Thoracic aorta (tissue), 2 donors: ENCODE results near the gene PPIF. TPM values are rescaled to one million over a fixed set of nuclear protein-coding genes. Genes with fewer than 3 reads are reported as not detected.

Source experiments
- ATAC-seq: fragments of 150-250 bp; one replicate; pipeline ENCODE4 v1.8.0; 2017; ENCODE audit warnings: low read depth; ENCODE audit not compliant: insufficient number of reproducible peaks, low FRiP score
- DNase-seq: peaks from one replicate; pipeline ENCODE4 v3.0.0-alpha.2; 2020; ENCODE audit warnings: low spot score
- H3K27ac ChIP-seq, 2 donors: fragments of 200-600 bp; sonication (generic); 1 replicate in 1 of 2; 2 replicates in 1 of 2; pipeline ENCODE4 v1.5.1; 2016; ENCODE audit warnings: mild to moderate bottlenecking in 2 of 2, moderate library complexity in 2 of 2
- H3K27me3 ChIP-seq: fragments of 200-600 bp; sonication (generic); replicated peaks from 2 replicates; pipeline ENCODE4 v1.6.0; 2016; ENCODE audit warnings: mild to moderate bottlenecking; ENCODE audit not compliant: insufficient read depth
- H3K36me3 ChIP-seq: fragments of 200-600 bp; sonication (generic); one replicate; pipeline ENCODE4 v1.5.1; 2016
- H3K4me1 ChIP-seq, 2 donors: fragments of 200-600 bp; sonication (generic); 1 replicate in 1 of 2; 2 replicates in 1 of 2; pipeline versions ENCODE4 v1.5.1 to v1.6.0; 2016; ENCODE audit warnings: low read depth in 2 of 2, mild to moderate bottlenecking in 1 of 2; ENCODE audit not compliant: control insufficient read depth in 1 of 2
- H3K4me3 ChIP-seq: fragments of 200-600 bp; sonication (generic); 2 replicates; pipeline ENCODE4 v1.5.1; 2016; ENCODE audit warnings: mild to moderate bottlenecking
- H3K9me3 ChIP-seq: fragments of 200-600 bp; sonication (generic); 2 replicates; pipeline ENCODE4 v1.5.1; 2016
- CTCF ChIP-seq: fragments of 200-600 bp; sonication (generic); IDR thresholded peaks from one replicate; pipeline ENCODE4 v1.5.1; 2019; ENCODE audit warnings: antibody characterized with exemption
- total RNA-seq, 2 donors: library from RNA; depleted of rRNA; stranded (reverse); fragments of >200 nt; gene quantifications; one replicate each; pipeline versions ENCODE4 v1.1.0 to v1.2.3, GENCODE V29; 2016

Gene PPIF
- total RNA-seq, 2 donors from 2014 or later = 5.7 to 44.2 TPM

GRCh38 chr10:79353000-79353406 is 5.7 kb downstream of the PPIF start:
- no peaks in the 10 kb centered on the region for H3K9me3 ChIP-seq
- H3K4me1 ChIP-seq = peaks cover 2 to 10% of the 10 kb centered on the region in 2 donors
- no peak for DNase-seq
- no peak for ATAC-seq
- H3K36me3 ChIP-seq = peaks cover 21% of the 10 kb centered on the region
- H3K4me3 ChIP-seq = no peak overlapping the region
- TF ChIP-seq CTCF = no peak
- H3K27ac ChIP-seq = no peak overlapping the region
- no peaks in the 10 kb centered on the region for H3K27me3 ChIP-seq

- H3K36me3 ChIP-seq = peaks cover 21% of the 10 kb centered on the region
- H3K27ac ChIP-seq = no peak overlapping the region
- ATAC-seq (no peak), DNase-seq (no peak)
- no peaks in the 10 kb centered on the region for H3K27me3 ChIP-seq
- no peaks in the 10 kb centered on the region for H3K9me3 ChIP-seq
- no peak overlapping the region for H3K4me3 ChIP-seq
- H3K4me1 ChIP-seq = peaks cover 0 to 3% of the 10 kb centered on the region in 2 donors
- no peak for TF ChIP-seq CTCF
These were observed 6.5 kb downstream of the PPIF start for GRCh38 chr10:79353726-79354125.

GRCh38 chr10:79354141-79354540 is 6.9 kb downstream of the PPIF start:
- H3K4me1 ChIP-seq = no peaks in the 10 kb centered on the region
- no peak overlapping the region for H3K27ac ChIP-seq
- DNase-seq = no peak
- no peaks in the 10 kb centered on the region for H3K27me3 ChIP-seq
- peaks cover 21% of the 10 kb centered on the region for H3K36me3 ChIP-seq
- ATAC-seq = no peak
- no peak overlapping the region for H3K4me3 ChIP-seq
- TF ChIP-seq CTCF = no peak
- no peaks in the 10 kb centered on the region for H3K9me3 ChIP-seq

GRCh38 chr10:79354615-79355014 is 7.3 kb downstream of the PPIF start:
- no peaks in the 10 kb centered on the region for H3K4me1 ChIP-seq
- peaks cover 21% of the 10 kb centered on the region for H3K36me3 ChIP-seq
- H3K27ac ChIP-seq = no peak overlapping the region
- DNase-seq (no peak), ATAC-seq (no peak)
- H3K27me3 ChIP-seq = no peaks in the 10 kb centered on the region
- H3K9me3 ChIP-seq = no peaks in the 10 kb centered on the region
- TF ChIP-seq CTCF = no peak
- H3K4me3 ChIP-seq = no peak overlapping the region

GRCh38 chr10:79355420-79356017 is 8.2 kb downstream of the PPIF start:
- no peaks in the 10 kb centered on the region for H3K4me1 ChIP-seq
- DNase-seq (no peak), ATAC-seq (no peak)
- no peak overlapping the region for H3K27ac ChIP-seq
- no peaks in the 10 kb centered on the region for H3K9me3 ChIP-seq
- H3K36me3 ChIP-seq = peaks cover 21% of the 10 kb centered on the region
- H3K4me3 ChIP-seq = no peak overlapping the region
- no peak for TF ChIP-seq CTCF
- no peaks in the 10 kb centered on the region for H3K27me3 ChIP-seq
